ENCODE measurements around the gene SEC63. TPM values are rescaled to one million over a fixed set of nuclear protein-coding genes. Genes with fewer than 3 reads are reported as not detected.

The SEC63 gene
- total RNA-seq, 6 donors from 2014 or later = 35.0 to 111 (median 77.9) TPM

GRCh38 chr6:107973594-107973993, 15.6 kb upstream of the SEC63 start:
- Histone ChIP-seq H3K27me3 (no peaks in the 10 kb centered on the region), H3K4me3 (no peak overlapping the region), H3K9me3 (no peaks in the 10 kb centered on the region), H3K27ac (no peak overlapping the region), H3K36me3 (no peaks in the 10 kb centered on the region), H3K4me1 (no peaks in the 10 kb centered on the region)
- DNase-seq = no peak
- TF ChIP-seq POLR2A (IDR thresholded peaks at IDR 0.05) = no peak
- TF ChIP-seq POLR2AphosphoS5 (IDR thresholded peaks at IDR 0.05) = no peak
- TF ChIP-seq CTCF (IDR thresholded peaks at IDR 0.05) = no peak
- TF ChIP-seq EP300 (IDR thresholded peaks at IDR 0.05) = no peak
- ATAC-seq (ENCODE audit: low FRiP score in 2 of 2) = no peak
- WGBS, 2 donors = 62 to 76% methylated on average over 4 of the region's 4 CpGs

DNA sequence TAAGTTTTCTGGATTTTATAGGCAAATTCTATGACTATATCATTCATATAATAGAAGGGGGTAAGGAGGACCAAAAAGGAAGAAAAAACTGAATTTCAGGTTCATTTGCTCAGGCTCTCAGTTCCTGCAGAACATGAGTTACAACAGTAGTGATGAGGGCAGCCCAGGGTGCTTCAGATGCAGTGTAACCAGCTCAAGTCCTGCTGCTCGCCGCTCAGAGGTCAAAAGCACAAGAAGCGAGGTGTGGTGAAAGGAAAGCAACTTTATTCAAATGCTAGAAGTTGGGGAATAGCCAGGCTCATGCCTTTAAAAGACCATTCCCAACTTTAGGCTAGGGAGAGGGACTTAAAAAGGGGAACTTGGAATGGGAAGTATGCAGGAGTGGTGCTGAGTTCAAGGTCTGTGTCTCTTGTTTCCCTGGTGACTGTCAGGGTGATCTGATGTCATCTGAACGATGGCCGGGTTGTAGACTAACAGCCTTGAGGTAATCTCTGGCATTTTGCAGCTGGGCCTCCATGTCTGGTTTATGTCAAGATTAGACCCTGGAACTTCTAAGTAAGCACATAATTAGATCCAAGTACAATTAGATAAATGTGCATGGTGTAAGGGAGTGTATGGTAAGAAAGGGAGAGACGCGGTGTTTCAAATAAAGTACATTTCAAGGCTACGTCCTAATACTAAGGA, 14.5 kb upstream of the SEC63 start:
- H3K36me3 ChIP-seq = no peaks in the 10 kb centered on the region
- H3K4me3 ChIP-seq = no peak overlapping the region
- no peak for DNase-seq
- no peaks in the 10 kb centered on the region for H3K27me3 ChIP-seq
- TF ChIP-seq EP300 (IDR thresholded peaks at IDR 0.05) (no peak), POLR2AphosphoS5 (IDR thresholded peaks at IDR 0.05) (no peak), CTCF (IDR thresholded peaks at IDR 0.05) (no peak), POLR2A (IDR thresholded peaks at IDR 0.05) (no peak)
- H3K9me3 ChIP-seq = no peaks in the 10 kb centered on the region
- 78 to 86% methylated on average over 8 of the region's 8 CpGs for WGBS, 2 donors
- H3K4me1 ChIP-seq = no peaks in the 10 kb centered on the region
- ATAC-seq (ENCODE audit: low FRiP score in 2 of 2) = no peak
- no peak overlapping the region for H3K27ac ChIP-seq

- TF ChIP-seq CTCF (IDR thresholded peaks at IDR 0.05) = no peak
- TF ChIP-seq EP300 (IDR thresholded peaks at IDR 0.05) = no peak
- TF ChIP-seq POLR2A (IDR thresholded peaks at IDR 0.05) = no peak
- TF ChIP-seq POLR2AphosphoS5 (IDR thresholded peaks at IDR 0.05) = no peak
- Histone ChIP-seq H3K27me3 (no peaks in the 10 kb centered on the region), H3K9me3 (no peaks in the 10 kb centered on the region), H3K27ac (no peak overlapping the region), H3K36me3 (no peaks in the 10 kb centered on the region), H3K4me3 (no peak overlapping the region), H3K4me1 (no peaks in the 10 kb centered on the region)
- 92 to 96% methylated on average over 6 of the region's 6 CpGs for WGBS, 2 donors
- ATAC-seq (ENCODE audit: low FRiP score in 2 of 2) (no peak), DNase-seq (no peak)
These were observed 13.2 kb upstream of the SEC63 start for GRCh38 chr6:107971181-107971580.

DNA sequence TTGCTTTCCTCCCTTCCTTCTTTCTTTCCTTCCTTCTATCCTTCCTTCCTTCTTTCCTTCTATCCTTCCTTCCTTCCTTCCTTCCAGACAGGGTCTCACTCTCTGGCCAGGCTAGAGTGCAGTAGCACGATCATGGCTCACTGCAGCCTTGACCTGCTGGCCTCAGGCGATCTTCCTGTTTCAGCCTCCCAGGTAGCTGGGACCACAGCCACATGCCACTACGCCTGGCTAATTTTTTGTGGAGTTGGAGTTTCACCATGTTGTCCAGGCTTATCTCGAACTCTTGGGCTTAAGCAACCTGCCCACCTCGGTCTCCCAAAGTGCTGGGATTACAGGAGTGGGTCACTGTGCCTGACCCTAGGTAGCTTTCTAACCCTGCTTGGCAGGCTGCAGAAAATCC, 12.2 kb upstream of the SEC63 start:
- WGBS, 2 donors = 81 to 90% methylated on average over 5 of the region's 5 CpGs
- ATAC-seq (ENCODE audit: low FRiP score in 2 of 2) (no peak), DNase-seq (no peak)
- Histone ChIP-seq H3K27me3 (no peaks in the 10 kb centered on the region), H3K4me1 (peaks cover 0 to 3% (median 0%) of the 10 kb centered on the region in 4 donors), H3K27ac (no peak overlapping the region), H3K4me3 (no peak overlapping the region), H3K36me3 (no peaks in the 10 kb centered on the region), H3K9me3 (no peaks in the 10 kb centered on the region)
- no peak for TF ChIP-seq POLR2A (IDR thresholded peaks at IDR 0.05)
- TF ChIP-seq POLR2AphosphoS5 (IDR thresholded peaks at IDR 0.05) = no peak
- TF ChIP-seq EP300 (IDR thresholded peaks at IDR 0.05) = no peak
- TF ChIP-seq CTCF (IDR thresholded peaks at IDR 0.05) = no peak

DNA sequence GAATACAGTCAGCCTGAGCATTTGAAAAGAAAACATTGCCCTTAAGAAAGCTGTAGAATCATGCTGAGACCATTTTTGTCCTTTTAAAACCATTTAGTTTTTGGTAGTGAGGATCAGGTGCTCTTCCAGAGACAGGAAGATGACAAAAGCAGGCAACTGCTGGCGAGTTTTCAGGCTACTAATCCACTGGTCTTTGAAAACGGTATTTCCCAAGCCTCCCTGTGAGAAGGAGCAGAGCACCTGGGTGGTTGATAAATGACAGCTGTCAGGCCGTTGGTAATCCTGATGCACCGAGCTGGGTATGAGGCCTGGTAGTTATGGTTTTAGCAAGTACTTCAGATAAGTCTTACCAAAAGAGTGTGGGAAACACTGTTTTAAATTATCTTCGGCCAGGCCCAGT, 10.1 kb upstream of the SEC63 start:
- no peak for DNase-seq
- Histone ChIP-seq H3K27ac (no peak overlapping the region), H3K4me1 (peaks cover 0 to 8% (median 2%) of the 10 kb centered on the region in 4 donors), H3K9me3 (no peaks in the 10 kb centered on the region), H3K4me3 (no peak overlapping the region), H3K27me3 (no peaks in the 10 kb centered on the region), H3K36me3 (no peaks in the 10 kb centered on the region)
- no peak for ATAC-seq (ENCODE audit: low FRiP score in 2 of 2)
- TF ChIP-seq EP300 (IDR thresholded peaks at IDR 0.05) (no peak), POLR2AphosphoS5 (IDR thresholded peaks at IDR 0.05) (no peak), CTCF (IDR thresholded peaks at IDR 0.05) (no peak), POLR2A (IDR thresholded peaks at IDR 0.05) (no peak)
- WGBS, 2 donors = 84 to 85% methylated on average over 5 of the region's 5 CpGs

All from upper lobe of left lung (tissue), 6 donors.